H1 (cell line): Measurements from ENCODE around the gene SOCS6. TPM values are rescaled to one million over a fixed set of nuclear protein-coding genes. Genes with fewer than 3 reads are reported as not detected.

Source experiments
- CTCF ChIA-PET: fragments of 300-600 bp; sonication (Branson Sonifier 250); formaldehyde crosslinking; loops from one replicate; lab custom pipeline; 2021; ENCODE audit not compliant: partially characterized antibody; lab: Charles Lee
- POLR2A ChIA-PET: fragments of 300-600 bp; sonication (Branson Sonifier 250); formaldehyde crosslinking; loops from one replicate; lab custom pipeline; 2021; ENCODE audit warnings: inconsistent platforms; ENCODE audit not compliant: partially characterized antibody; lab: Charles Lee
- DNase-seq, 2 experiments: peaks; one replicate each; pipeline versions ENCODE4 v3.0.0 to v3.0.0-alpha.2; 2010 to 2022; ENCODE audit warnings: low spot score in 2 of 2, low read depth in 1 of 2, mixed read lengths in 1 of 2
- FAIRE-seq: peaks from 2 replicates; lab custom pipeline; 2011; peaks lifted over from hg19 to GRCh38; lab: Jason Lieb, UNC
- H2AFZ ChIP-seq: 2 replicates; pipeline ENCODE4 v1.8.1; 2012; ENCODE audit warnings: low read length, inconsistent platforms
- H2AK5ac ChIP-seq: 2 replicates; pipeline ENCODE4 v1.6.1; 2013; ENCODE audit warnings: low read depth, low read length
- H2BK120ac ChIP-seq: replicated peaks from 2 replicates; pipeline ENCODE3; 2013; ENCODE audit warnings: low read depth, low read length, inconsistent platforms
- H2BK12ac ChIP-seq: 2 replicates; pipeline ENCODE4 v1.6.1; 2013; ENCODE audit warnings: low read depth, low read length
- H2BK15ac ChIP-seq: 2 replicates; pipeline ENCODE4 v1.6.1; 2013; ENCODE audit warnings: low read length
- H2BK20ac ChIP-seq: 2 replicates; pipeline ENCODE4 v1.6.1; 2013; ENCODE audit warnings: low read length
- H2BK5ac ChIP-seq: 2 replicates; pipeline ENCODE4 v1.6.1; 2013; ENCODE audit warnings: low read depth, low read length
- H3K14ac ChIP-seq: 2 replicates; pipeline ENCODE4 v1.6.1; 2013; ENCODE audit warnings: inconsistent platforms; ENCODE audit not compliant: insufficient read length
- H3K18ac ChIP-seq: 2 replicates; pipeline ENCODE4 v1.6.1; 2013; ENCODE audit warnings: low read length; ENCODE audit errors: extremely low read depth
- H3K23ac ChIP-seq: 2 replicates; pipeline ENCODE4 v1.6.1; 2013; ENCODE audit warnings: inconsistent platforms; ENCODE audit not compliant: insufficient read length
- H3K23me2 ChIP-seq: 2 replicates; pipeline ENCODE4 v1.6.1; 2013; ENCODE audit warnings: low read depth, low read length
- H3K27ac ChIP-seq: 2 replicates; pipeline ENCODE4 v1.6.1; 2011; ENCODE audit warnings: low read depth, low read length, inconsistent platforms
- H3K27me3 ChIP-seq, 4 experiments: replicated peaks in 1 of 4; 1 replicate in 1 of 4; 2 replicates in 3 of 4; pipeline versions ENCODE4 v1.6.1 to v1.8.1; 2011 to 2013; ENCODE audit warnings: low read length in 3 of 4, mild to moderate bottlenecking in 3 of 4, inconsistent platforms in 2 of 4, mixed read lengths in 2 of 4, moderate library complexity in 1 of 4; ENCODE audit not compliant: control insufficient read depth in 3 of 4, insufficient read depth in 3 of 4; ENCODE audit errors: extremely low read depth in 1 of 4
- H3K36me3 ChIP-seq, 4 experiments: 2 replicates each; pipeline versions ENCODE4 v1.6.1 to v1.8.1; 2011 to 2013; ENCODE audit warnings: mild to moderate bottlenecking in 4 of 4, low read length in 3 of 4, moderate library complexity in 2 of 4, control low read depth in 1 of 4, inconsistent platforms in 1 of 4; ENCODE audit not compliant: insufficient read depth in 4 of 4, control insufficient read depth in 2 of 4
- H3K4ac ChIP-seq: replicated peaks from 2 replicates; pipeline ENCODE3; 2013; ENCODE audit warnings: low read length, low read depth, mixed read lengths, inconsistent platforms; ENCODE audit not compliant: insufficient read length
- H3K4me1 ChIP-seq, 4 experiments: replicated peaks in 1 of 4; 1 replicate in 1 of 4; 2 replicates in 3 of 4; pipeline versions ENCODE4 v1.6.1 to v1.8.1; 2011 to 2013; ENCODE audit warnings: low read length in 3 of 4, inconsistent platforms in 2 of 4, mixed read lengths in 1 of 4; ENCODE audit not compliant: insufficient read depth in 4 of 4, control insufficient read depth in 3 of 4
- H3K4me2 ChIP-seq, 2 experiments: 2 replicates each; pipeline versions ENCODE4 v1.6.1 to v1.8.1; 2011 to 2013; ENCODE audit warnings: low read depth in 2 of 2, low read length in 2 of 2, control low read depth in 1 of 2, inconsistent platforms in 1 of 2, mild to moderate bottlenecking in 1 of 2; ENCODE audit not compliant: insufficient read depth in 1 of 2
- H3K4me3 ChIP-seq, 4 experiments: fragments of 200-600, 300-600 bp in 1 of 4; sonication (generic), shearing (Covaris generic), sonication (Bioruptor Twin) in 1 of 4; 2 replicates each; pipeline versions ENCODE4 v1.5.1 to v1.8.1; 2011 to 2016; ENCODE audit warnings: low read length in 4 of 4, low read depth in 3 of 4, control low read depth in 2 of 4, inconsistent platforms in 2 of 4, mild to moderate bottlenecking in 2 of 4, mixed read lengths in 1 of 4, moderate library complexity in 1 of 4; ENCODE audit not compliant: insufficient read depth in 2 of 4; ENCODE audit errors: extremely low read depth in 1 of 4
- H3K56ac ChIP-seq: replicated peaks from 2 replicates; pipeline ENCODE3; 2013; ENCODE audit warnings: low read depth, mild to moderate bottlenecking, mixed read lengths, low read length, inconsistent platforms; ENCODE audit not compliant: insufficient read length
- H3K79me1 ChIP-seq: 2 replicates; pipeline ENCODE4 v1.6.1; 2013; ENCODE audit warnings: low read depth, low read length, control low read depth
- H3K79me2 ChIP-seq, 2 experiments: 2 replicates each; pipeline versions ENCODE4 v1.6.1 to v1.8.1; 2012 to 2013; ENCODE audit warnings: low read length in 2 of 2, mild to moderate bottlenecking in 2 of 2, inconsistent platforms in 1 of 2; ENCODE audit not compliant: insufficient read depth in 2 of 2, control insufficient read depth in 1 of 2
- H3K9ac ChIP-seq, 4 experiments: replicated peaks in 1 of 4; 1 replicate in 1 of 4; 2 replicates in 3 of 4; pipeline versions ENCODE4 v1.6.1 to v1.8.1; 2011 to 2013; ENCODE audit warnings: low read depth in 3 of 4, low read length in 3 of 4, control low read depth in 2 of 4, mild to moderate bottlenecking in 2 of 4, moderate library complexity in 2 of 4, inconsistent platforms in 1 of 4; ENCODE audit errors: extremely low read depth in 1 of 4
- H3K9me3 ChIP-seq, 2 experiments: 2 replicates each; pipeline versions ENCODE4 v1.6.1 to v1.8.1; 2012 to 2013; ENCODE audit warnings: mild to moderate bottlenecking in 2 of 2, moderate library complexity in 2 of 2, control low read depth in 1 of 2, inconsistent platforms in 1 of 2, low read depth in 1 of 2, low read length in 1 of 2, mixed read lengths in 1 of 2; ENCODE audit not compliant: insufficient read depth in 2 of 2
- H4K20me1 ChIP-seq, 2 experiments: replicated peaks in 1 of 2; 2 replicates each; pipeline versions ENCODE3 to v1.8.1; 2011 to 2013; ENCODE audit warnings: inconsistent platforms in 2 of 2, low read length in 2 of 2, mild to moderate bottlenecking in 1 of 2; ENCODE audit not compliant: insufficient read depth in 2 of 2, control insufficient read depth in 1 of 2
- H4K5ac ChIP-seq: 2 replicates; pipeline ENCODE4 v1.6.1; 2013; ENCODE audit warnings: low read length, low read depth, mixed read lengths, inconsistent platforms; ENCODE audit not compliant: insufficient read length
- H4K8ac ChIP-seq: 2 replicates; pipeline ENCODE4 v1.8.0; 2013; ENCODE audit warnings: mild to moderate bottlenecking, moderate library complexity, low read length, inconsistent platforms; ENCODE audit not compliant: insufficient read depth; ENCODE audit errors: extremely low read depth
- H4K91ac ChIP-seq: replicated peaks from 2 replicates; pipeline ENCODE3; 2013; ENCODE audit warnings: low read length, mixed read lengths, inconsistent platforms; ENCODE audit not compliant: insufficient read length
- ASH2L ChIP-seq: fragments of 200-600, 300-600 bp; sonication (generic); IDR thresholded peaks from one replicate; pipeline ENCODE4 v1.7.1; 2017; ENCODE audit warnings: low read length
- CHD2 ChIP-seq: IDR thresholded peaks from 2 replicates; pipeline ENCODE4 v1.6.1; 2012; ENCODE audit warnings: low read length, improper control_type of control experiment
- POLR2AphosphoS5 ChIP-seq: IDR thresholded peaks from 2 replicates; pipeline ENCODE4 v1.6.1; 2011; ENCODE audit warnings: low read depth, low read length
- TBP ChIP-seq: IDR thresholded peaks from 2 replicates; pipeline ENCODE4 v1.6.1; 2011; ENCODE audit warnings: low read depth, low read length, improper control_type of control experiment
- WGBS, 2 experiments: shearing (Covaris generic) in 1 of 2; methylation state at CpG; one replicate each; pipeline versions ENCODE4 v1.1.6 to v1.1.7; 2013 to 2015; ENCODE audit warnings: low lambda C conversion rate in 2 of 2, mixed read lengths in 2 of 2, inconsistent platforms in 1 of 2, low coverage in 1 of 2, missing lambda C conversion rate in 1 of 2; ENCODE audit not compliant: insufficient replicate concordance in 2 of 2, insufficient coverage in 1 of 2, insufficient read length in 1 of 2; ENCODE audit errors: extremely low coverage in 1 of 2, missing lambda C conversion rate in 1 of 2; 5-methylcytosine and 5-hydroxymethylcytosine counted together
- polyA plus RNA-seq, 7 experiments: library from polyadenylated mRNA; depleted of rRNA in 3 of 7; stranded (reverse) in 5 of 7; unstranded in 2 of 7; fragments of >200 nt in 5 of 7; fragments of 200-250 nt in 2 of 7; gene quantifications; 1 replicate in 5 of 7; 2 replicates in 1 of 7; 4 replicates in 1 of 7; pipeline versions ENCODE4 v1.2.1 to v1.2.3, GENCODE V29; 2011 to 2013; ENCODE audit warnings: missing spikeins in 2 of 7, mixed read lengths in 2 of 7
- total RNA-seq: library from RNA; stranded (reverse); fragmentation: NEBNext Ultra II Directional; extraction: Animal tissue kit (Norgen Biotek cat#: 25700); gene quantifications from 2 replicates; pipeline ENCODE4 v1.2.1, GENCODE V29; 2021

Gene SOCS6
- total and polyA plus RNA-seq, 2 of the 8 experiments (the other 6 are each of a cell fraction or from before 2014, with no cell fraction given): 9.1 to 22.9 TPM

- Histone ChIP-seq H3K9me3 (peaks cover 0 to 8% of the 10 kb centered on the region in 2 experiments; a peak in 1 of 4 replicates), H3K18ac (no peak overlapping the region), H2AK5ac (no peak overlapping the region), H2AFZ (no peak overlapping the region), H2BK15ac (no peak overlapping the region), H3K27me3 (no peaks in the 10 kb centered on the region), H2BK120ac (no peak overlapping the region), H2BK12ac (no peak overlapping the region), H3K9ac (no peak overlapping the region; a peak in 1 of 7 replicates), H3K14ac (no peak overlapping the region), H4K8ac (no peak overlapping the region), H3K36me3 (no peaks in the 10 kb centered on the region), H3K79me2 (peaks cover 11 to 96% of the 10 kb centered on the region in 2 experiments), H3K4ac (no peak overlapping the region), H4K5ac (no peak overlapping the region), H2BK20ac (no peak overlapping the region), H2BK5ac (no peak overlapping the region), H3K23me2 (no peaks in the 10 kb centered on the region), H3K23ac (no peak overlapping the region), H3K4me1 (no peaks in the 10 kb centered on the region), H3K4me2 (no peak overlapping the region), H3K4me3 (no peak overlapping the region), H3K27ac (no peak overlapping the region), H3K56ac (no peak overlapping the region), H4K20me1 (no peaks in the 10 kb centered on the region), H4K91ac (no peak overlapping the region), H3K79me1 (no peaks in the 10 kb centered on the region)
- ChIA-PET POLR2A (no interaction called here), CTCF (no interaction called here)
- WGBS, 2 experiments: 89% methylated on average over 2 of the region's 2 CpGs; no CpG with 5 or more reads in 1 of the 2 experiments
- no peak for TF ChIP-seq CHD2
- TF ChIP-seq TBP: no peak
- no peak for TF ChIP-seq ASH2L
- TF ChIP-seq POLR2AphosphoS5: no peak
- no peak for FAIRE-seq
- DNase-seq: no peak
Measured at GRCh38 chr18:70311726-70312125, 22.9 kb downstream of the SOCS6 start.
